ENCODE measurements around the gene KRT24.
"Not testable (repeated sequence)": the region's sequence is repeated elsewhere in the genome, so short reads cannot be mapped to it uniquely, and the experiment has no call there.

KRT24 gene

GRCh38 chr17:40703652-40704051, at the start of gene KRT24:
TSS of gene KRT24 (minus strand) at chr17:40703752. CDS start at chr17:40703693, 59 bp downstream.
- DNase-seq, result no peak

- no peak for DNase-seq
Measured at GRCh38 chr17:40751065-40751464, 47.5 kb upstream of the KRT24 start.

GRCh38 chr17:40750391-40750790, 46.8 kb upstream of the KRT24 start:
- no peak for DNase-seq

GRCh38 chr17:40748666-40749065, 45.1 kb upstream of the KRT24 start:
- DNase-seq, result not testable (repeated sequence)

GRCh38 chr17:40738553-40738952, 35.0 kb upstream of the KRT24 start:
- DNase-seq, result no peak

GRCh38 chr17:40735016-40735415, 31.5 kb upstream of the KRT24 start:
- no peak for DNase-seq

- no peak for DNase-seq
Measured at GRCh38 chr17:40734018-40734417, 30.5 kb upstream of the KRT24 start.

GRCh38 chr17:40730970-40731369, 27.4 kb upstream of the KRT24 start:
- DNase-seq, result no peak

- DNase-seq, result no peak
Measured at GRCh38 chr17:40727447-40728231, 24.1 kb upstream of the KRT24 start.

- DNase-seq, result peak in 1 of 2 experiments; percentile 19
Measured at GRCh38 chr17:40726919-40727318, 23.4 kb upstream of the KRT24 start.

GRCh38 chr17:40724656-40725055, 21.1 kb upstream of the KRT24 start:
- DNase-seq, result no peak

- DNase-seq, result no peak
Measured at GRCh38 chr17:40722241-40722640, 18.7 kb upstream of the KRT24 start.

GRCh38 chr17:40720899-40721298, 17.3 kb upstream of the KRT24 start:
- no peak for DNase-seq

GRCh38 chr17:40718930-40719329, 15.4 kb upstream of the KRT24 start:
- no peak for DNase-seq

GRCh38 chr17:40717776-40718175, 14.2 kb upstream of the KRT24 start:
- no peak for DNase-seq

- DNase-seq, result no peak
Measured at GRCh38 chr17:40714473-40714872, 10.9 kb upstream of the KRT24 start.

GRCh38 chr17:40707745-40708144, 4.2 kb upstream of the KRT24 start:
- DNase-seq, result no peak

- no peak for DNase-seq
Measured at GRCh38 chr17:40705584-40705983, 2.0 kb upstream of the KRT24 start.

GRCh38 chr17:40702271-40702670, 1.3 kb downstream of the KRT24 start:
- no peak for DNase-seq

- no peak for DNase-seq
Measured at GRCh38 chr17:40699853-40700252, 3.7 kb downstream of the KRT24 start.

- no peak for DNase-seq
Measured at GRCh38 chr17:40699371-40699770, 4.2 kb downstream of the KRT24 start.

GRCh38 chr17:40697297-40697696, 6.3 kb downstream of the KRT24 start:
- DNase-seq, result no peak

- no peak for DNase-seq
Measured at GRCh38 chr17:40696651-40697072, 6.9 kb downstream of the KRT24 start.

- DNase-seq, result no peak
Measured at GRCh38 chr17:40695874-40696472, 7.6 kb downstream of the KRT24 start.

GRCh38 chr17:40694584-40694983, 9.0 kb downstream of the KRT24 start:
- no peak for DNase-seq

All from SW 1271 (cell line).